ENCODE results near the gene MTMR12. TPM values are rescaled to one million over a fixed set of nuclear protein-coding genes. Genes with fewer than 3 reads are reported as not detected.

MTMR12 gene
- total RNA-seq, 1 experiment from 2014 or later = 42.7 TPM

DNA sequence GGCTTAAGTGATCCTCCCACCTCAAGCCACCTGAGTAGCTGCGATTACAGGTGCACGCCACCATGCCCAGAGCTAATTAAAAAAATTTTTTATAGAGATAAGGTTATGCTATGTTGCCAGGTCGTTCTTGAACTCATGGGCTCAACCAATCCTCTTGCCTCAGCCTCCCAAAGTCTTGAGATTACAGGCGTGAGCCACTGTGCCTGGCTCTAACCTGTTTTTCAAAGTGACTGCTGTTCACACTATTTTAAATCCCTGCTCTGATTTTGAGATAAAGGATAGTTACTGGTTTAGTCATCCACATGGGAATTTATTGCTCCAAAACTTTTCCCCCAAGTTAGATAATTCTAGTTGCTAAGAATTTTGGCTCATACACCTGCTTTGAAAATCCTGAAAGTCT lies 48.2 kb upstream of the MTMR12 start:
- POLR2A ChIA-PET = no interaction called here
- Mint-ChIP-seq H3K27ac (peak overlapping the region; percentile 18; the same call in 1 of the 2 replicates), H3K9me3 (no peaks in the 10 kb centered on the region), H3K4me3 (no peak overlapping the region), H3K27me3 (ENCODE audit: low read depth) (no peaks in the 10 kb centered on the region), H3K36me3 (peaks cover 29% of the 10 kb centered on the region), H3K4me1 (peaks cover 24% of the 10 kb centered on the region)
- CTCF ChIA-PET = interaction anchor here (0.8 kb wide), 1 partner anchor 252 kb away, joined by 3 read pairs; no protein-coding TSS in a partner anchor
- ATAC-seq = no peak
- TF ChIP-seq ZSCAN18 (CRISPR knock-in tag; IDR thresholded peaks at IDR 0.05) (no peak), RELA (CRISPR knock-in tag; IDR thresholded peaks at IDR 0.05; ENCODE audit: borderline replicate concordance) (no peak), NFATC4 (CRISPR knock-in tag; IDR thresholded peaks at IDR 0.05) (no peak), GTF2I (CRISPR knock-in tag; conservative IDR thresholded peaks at IDR 0.05) (no peak), SMAD3 (CRISPR knock-in tag; IDR thresholded peaks at IDR 0.05; ENCODE audit: borderline replicate concordance) (no peak), CBFB (CRISPR knock-in tag; IDR thresholded peaks at IDR 0.05; ENCODE audit: low read depth) (no peak), SP1 (CRISPR knock-in tag; conservative IDR thresholded peaks at IDR 0.05) (no peak), ESRRA (CRISPR knock-in tag; IDR thresholded peaks at IDR 0.05; ENCODE audit: borderline replicate concordance) (no peak), ATF2 (CRISPR knock-in tag; IDR thresholded peaks at IDR 0.05; ENCODE audit: borderline replicate concordance, low read depth) (no peak), ATF3 (CRISPR knock-in tag; conservative IDR thresholded peaks at IDR 0.05) (no peak), ZNF232 (CRISPR knock-in tag; IDR thresholded peaks at IDR 0.05) (no peak), AFF4 (CRISPR knock-in tag; IDR thresholded peaks at IDR 0.05; ENCODE audit: borderline replicate concordance) (no peak), CREM (CRISPR knock-in tag; IDR thresholded peaks at IDR 0.05) (no peak)
- TF ChIP-seq, protein P1, sequence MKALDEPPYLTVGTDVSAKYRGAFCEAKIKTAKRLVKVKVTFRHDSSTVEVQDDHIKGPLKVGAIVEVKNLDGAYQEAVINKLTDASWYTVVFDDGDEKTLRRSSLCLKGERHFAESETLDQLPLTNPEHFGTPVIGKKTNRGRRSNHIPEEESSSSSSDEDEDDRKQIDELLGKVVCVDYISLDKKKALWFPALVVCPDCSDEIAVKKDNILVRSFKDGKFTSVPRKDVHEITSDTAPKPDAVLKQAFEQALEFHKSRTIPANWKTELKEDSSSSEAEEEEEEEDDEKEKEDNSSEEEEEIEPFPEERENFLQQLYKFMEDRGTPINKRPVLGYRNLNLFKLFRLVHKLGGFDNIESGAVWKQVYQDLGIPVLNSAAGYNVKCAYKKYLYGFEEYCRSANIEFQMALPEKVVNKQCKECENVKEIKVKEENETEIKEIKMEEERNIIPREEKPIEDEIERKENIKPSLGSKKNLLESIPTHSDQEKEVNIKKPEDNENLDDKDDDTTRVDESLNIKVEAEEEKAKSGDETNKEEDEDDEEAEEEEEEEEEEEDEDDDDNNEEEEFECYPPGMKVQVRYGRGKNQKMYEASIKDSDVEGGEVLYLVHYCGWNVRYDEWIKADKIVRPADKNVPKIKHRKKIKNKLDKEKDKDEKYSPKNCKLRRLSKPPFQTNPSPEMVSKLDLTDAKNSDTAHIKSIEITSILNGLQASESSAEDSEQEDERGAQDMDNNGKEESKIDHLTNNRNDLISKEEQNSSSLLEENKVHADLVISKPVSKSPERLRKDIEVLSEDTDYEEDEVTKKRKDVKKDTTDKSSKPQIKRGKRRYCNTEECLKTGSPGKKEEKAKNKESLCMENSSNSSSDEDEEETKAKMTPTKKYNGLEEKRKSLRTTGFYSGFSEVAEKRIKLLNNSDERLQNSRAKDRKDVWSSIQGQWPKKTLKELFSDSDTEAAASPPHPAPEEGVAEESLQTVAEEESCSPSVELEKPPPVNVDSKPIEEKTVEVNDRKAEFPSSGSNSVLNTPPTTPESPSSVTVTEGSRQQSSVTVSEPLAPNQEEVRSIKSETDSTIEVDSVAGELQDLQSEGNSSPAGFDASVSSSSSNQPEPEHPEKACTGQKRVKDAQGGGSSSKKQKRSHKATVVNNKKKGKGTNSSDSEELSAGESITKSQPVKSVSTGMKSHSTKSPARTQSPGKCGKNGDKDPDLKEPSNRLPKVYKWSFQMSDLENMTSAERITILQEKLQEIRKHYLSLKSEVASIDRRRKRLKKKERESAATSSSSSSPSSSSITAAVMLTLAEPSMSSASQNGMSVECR (CRISPR knock-in tag; IDR thresholded peaks at IDR 0.05; ENCODE audit: borderline replicate concordance) = no peak
- TF ChIP-seq, protein P2, sequence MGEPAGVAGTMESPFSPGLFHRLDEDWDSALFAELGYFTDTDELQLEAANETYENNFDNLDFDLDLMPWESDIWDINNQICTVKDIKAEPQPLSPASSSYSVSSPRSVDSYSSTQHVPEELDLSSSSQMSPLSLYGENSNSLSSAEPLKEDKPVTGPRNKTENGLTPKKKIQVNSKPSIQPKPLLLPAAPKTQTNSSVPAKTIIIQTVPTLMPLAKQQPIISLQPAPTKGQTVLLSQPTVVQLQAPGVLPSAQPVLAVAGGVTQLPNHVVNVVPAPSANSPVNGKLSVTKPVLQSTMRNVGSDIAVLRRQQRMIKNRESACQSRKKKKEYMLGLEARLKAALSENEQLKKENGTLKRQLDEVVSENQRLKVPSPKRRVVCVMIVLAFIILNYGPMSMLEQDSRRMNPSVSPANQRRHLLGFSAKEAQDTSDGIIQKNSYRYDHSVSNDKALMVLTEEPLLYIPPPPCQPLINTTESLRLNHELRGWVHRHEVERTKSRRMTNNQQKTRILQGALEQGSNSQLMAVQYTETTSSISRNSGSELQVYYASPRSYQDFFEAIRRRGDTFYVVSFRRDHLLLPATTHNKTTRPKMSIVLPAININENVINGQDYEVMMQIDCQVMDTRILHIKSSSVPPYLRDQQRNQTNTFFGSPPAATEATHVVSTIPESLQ (CRISPR knock-in tag; IDR thresholded peaks at IDR 0.05) = no peak
- TF ChIP-seq, protein P3, sequence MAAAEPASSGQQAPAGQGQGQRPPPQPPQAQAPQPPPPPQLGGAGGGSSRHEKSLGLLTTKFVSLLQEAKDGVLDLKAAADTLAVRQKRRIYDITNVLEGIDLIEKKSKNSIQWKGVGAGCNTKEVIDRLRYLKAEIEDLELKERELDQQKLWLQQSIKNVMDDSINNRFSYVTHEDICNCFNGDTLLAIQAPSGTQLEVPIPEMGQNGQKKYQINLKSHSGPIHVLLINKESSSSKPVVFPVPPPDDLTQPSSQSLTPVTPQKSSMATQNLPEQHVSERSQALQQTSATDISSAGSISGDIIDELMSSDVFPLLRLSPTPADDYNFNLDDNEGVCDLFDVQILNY (CRISPR knock-in tag; IDR thresholded peaks at IDR 0.05) = no peak
- DNase-seq (ENCODE audit: low spot score) = no peak

Data from WTC11 (cell line).